GM19025 (cell line): ENCODE measurements around the gene POU2F1.

Experiments used
- ATAC-seq: cut with Tn5 transposase; IDR thresholded peaks from one replicate; pipeline ENCODE4 v1.9.1; 2021; ENCODE audit warnings: mild to moderate bottlenecking, low read depth, moderate library complexity; ENCODE audit not compliant: unreplicated experiment

POU2F1 gene

GRCh38 chr1:167404908-167405307 is 184.2 kb downstream of the POU2F1 start:
- ATAC-seq = no peak

GRCh38 chr1:167408355-167408754 is 187.7 kb downstream of the POU2F1 start:
- ATAC-seq = no peak

DNA sequence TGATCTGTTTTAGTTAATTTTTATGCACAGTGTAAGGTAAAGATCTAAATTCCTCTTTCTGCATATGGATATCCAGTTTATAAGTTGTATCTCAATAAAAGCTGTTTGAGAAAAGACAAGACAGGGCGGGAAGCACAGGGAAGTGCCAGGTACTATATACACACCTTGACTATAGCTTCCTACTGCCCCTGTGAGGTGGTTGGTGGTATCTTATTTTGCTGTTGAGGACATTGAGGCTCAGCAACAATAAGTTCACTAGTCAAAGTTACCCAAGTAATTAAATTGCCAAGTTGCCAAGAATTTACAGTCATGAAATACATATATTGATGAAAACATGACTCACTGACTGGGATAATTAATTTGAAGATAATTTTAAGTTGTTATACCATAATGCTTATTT is 188.5 kb downstream of the POU2F1 start:
- no peak for ATAC-seq

GRCh38 chr1:167412072-167412471 is 191.4 kb downstream of the POU2F1 start:
- ATAC-seq = no peak

GRCh38 chr1:167412920-167413319 is 192.2 kb downstream of the POU2F1 start:
- ATAC-seq = no peak

DNA sequence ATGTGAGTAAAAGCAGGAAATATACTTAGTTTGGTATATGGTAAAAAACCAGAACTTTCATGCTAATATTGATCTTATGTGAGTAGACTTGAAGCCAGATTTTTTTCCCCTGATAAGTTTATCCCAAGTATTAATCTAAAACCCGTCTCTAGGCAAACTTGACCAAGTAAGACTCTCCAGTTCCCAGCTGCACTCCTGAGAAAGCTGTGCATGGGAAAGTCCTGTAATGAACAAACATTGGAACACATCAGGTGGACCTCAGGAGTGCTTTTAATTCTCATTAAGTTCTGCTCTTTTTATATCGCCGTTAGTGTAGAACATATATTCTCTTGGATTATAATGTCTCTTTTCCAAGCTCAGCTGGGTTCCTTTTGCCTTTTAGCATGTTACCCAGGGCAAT is 192.6 kb downstream of the POU2F1 start:
- ATAC-seq = no peak

DNA sequence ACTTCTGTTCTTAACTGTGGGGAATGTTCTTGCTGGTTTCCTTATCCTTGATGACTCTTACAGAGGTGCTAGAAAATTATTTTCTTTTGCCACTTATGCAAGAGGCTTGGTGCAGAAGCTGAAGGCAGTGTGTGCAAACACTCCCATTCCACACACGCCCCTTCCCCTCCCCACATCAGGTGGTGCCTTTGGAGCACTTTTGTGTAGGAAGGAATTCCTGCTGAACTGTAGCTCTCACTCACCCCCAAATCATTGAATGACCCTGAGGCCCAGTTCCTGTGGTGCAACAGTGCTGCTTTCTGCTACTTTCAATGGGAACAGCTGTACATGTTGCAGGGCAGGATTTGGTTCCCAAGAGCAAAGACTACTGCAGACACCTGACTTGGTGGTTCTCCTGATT is 195.8 kb downstream of the POU2F1 start:
- ATAC-seq = no peak

DNA sequence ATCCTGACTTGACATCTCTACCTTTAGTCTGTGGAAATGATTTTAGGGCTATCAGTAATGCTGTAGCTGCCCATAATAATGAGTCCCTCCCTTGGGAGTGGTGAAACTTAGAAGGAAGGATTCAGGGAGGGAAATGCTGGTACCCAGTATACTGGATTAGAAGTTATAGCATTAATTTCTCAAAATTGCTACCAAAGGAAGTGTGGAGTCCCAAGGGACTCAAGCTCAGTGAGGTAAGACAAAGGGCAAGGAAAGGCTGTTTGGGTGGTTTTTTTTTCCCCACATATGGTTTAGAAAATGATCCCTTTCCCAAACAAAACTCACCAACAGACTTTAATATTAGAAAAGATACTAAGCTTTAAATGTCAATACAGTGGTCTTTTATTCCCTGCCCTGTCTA is 197.7 kb downstream of the POU2F1 start:
- ATAC-seq = no peak

DNA sequence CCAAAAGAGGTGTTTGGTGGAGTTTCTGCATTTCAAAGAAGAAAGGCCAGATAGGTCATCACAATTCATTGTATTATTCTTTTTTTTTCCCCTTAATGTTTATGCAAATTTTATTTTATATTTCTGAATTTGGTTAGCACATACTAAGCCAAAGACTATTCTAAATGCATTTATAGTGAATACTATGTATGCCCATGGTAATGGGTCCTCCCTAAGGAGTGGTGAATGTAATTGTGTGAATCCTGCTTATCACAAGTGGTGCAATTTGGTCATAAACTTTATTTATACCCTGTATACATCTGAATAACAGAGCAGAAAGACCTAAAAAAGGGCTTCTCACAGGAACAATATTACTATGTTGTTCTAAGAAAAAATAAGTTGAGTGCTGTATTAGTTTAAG is 198.6 kb downstream of the POU2F1 start:
- no peak for ATAC-seq

GRCh38 chr1:167420510-167420909 is 199.8 kb downstream of the POU2F1 start:
- ATAC-seq = no peak

- no peak for ATAC-seq
Observed at GRCh38 chr1:167423684-167424619, 203.3 kb downstream of the POU2F1 start.

DNA sequence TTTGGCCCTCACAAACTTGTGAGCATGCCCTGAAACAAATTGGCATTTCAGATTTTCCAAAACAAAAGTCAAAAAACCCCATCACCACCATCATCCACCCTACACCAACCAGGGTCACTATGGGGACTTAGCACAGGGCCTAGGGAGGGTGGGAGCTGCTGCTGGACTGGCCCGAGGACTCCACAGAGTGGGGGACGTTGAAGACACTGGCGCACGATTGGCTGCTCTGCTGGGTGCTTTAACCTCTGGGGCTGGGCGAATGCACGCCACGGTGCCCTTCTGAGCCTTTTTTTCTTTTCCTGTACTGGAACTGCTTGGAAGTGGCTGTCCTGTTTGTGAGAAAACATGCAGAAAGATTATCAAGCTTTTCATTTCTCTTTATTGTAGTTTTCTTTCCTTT is 204.8 kb downstream of the POU2F1 start:
- ATAC-seq = no peak

GRCh38 chr1:167426716-167427115 is 206.0 kb downstream of the POU2F1 start:
- ATAC-seq = no peak

GRCh38 chr1:167427848-167428247 is 207.2 kb downstream of the POU2F1 start:
- ATAC-seq = no peak

- ATAC-seq = no peak
Observed at GRCh38 chr1:167428395-167428794, 207.7 kb downstream of the POU2F1 start.

DNA sequence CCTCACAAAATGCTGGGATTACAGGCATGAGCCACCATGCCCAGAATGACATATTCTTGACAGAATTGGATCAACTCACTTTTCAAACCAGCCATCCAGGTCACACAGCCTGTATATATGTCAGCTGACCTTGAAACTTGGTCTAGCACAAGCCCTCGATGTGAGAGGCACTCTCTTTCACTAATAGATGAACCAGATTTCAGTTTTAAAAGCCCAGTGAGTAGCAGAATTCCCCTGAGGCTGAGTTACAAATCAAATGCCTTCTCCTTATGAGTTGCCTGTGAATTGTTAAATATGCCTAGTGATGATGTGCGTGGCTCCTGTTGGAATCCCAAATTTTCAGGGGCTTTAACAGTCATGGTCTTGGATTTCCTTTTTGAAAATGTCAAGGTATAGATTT is 208.9 kb downstream of the POU2F1 start:
- ATAC-seq = peak; percentile 44

- ATAC-seq = peak; percentile 27
Observed at GRCh38 chr1:167430134-167430848, 209.6 kb downstream of the POU2F1 start.

DNA sequence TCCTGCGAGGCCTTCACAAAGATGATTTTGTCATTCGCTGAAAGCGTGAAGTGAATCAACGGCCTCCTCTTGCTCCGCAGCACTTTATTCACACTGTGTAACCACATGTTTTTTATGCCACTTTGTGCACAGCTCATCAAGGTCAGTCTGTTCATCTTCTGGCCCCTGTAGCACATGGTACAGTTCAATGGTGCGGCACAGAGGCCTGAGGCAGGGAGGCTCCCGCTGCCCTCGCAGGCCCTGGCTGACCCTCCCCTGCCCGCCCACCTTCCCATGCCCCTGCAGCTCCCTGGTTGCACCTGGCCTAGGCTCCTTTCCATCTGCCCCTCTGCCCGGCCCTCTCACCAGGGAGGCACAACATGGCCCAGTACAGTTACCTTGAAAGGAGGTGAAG is 210.2 kb downstream of the POU2F1 start:
- no peak for ATAC-seq

GRCh38 chr1:167431261-167431908 is 210.7 kb downstream of the POU2F1 start:
- peak; percentile 38 for ATAC-seq

GRCh38 chr1:167431909-167432650 is 211.4 kb downstream of the POU2F1 start:
- no peak for ATAC-seq

GRCh38 chr1:167432780-167433179 is 212.1 kb downstream of the POU2F1 start:
- no peak for ATAC-seq
